ENCODE results near the gene COLEC11. TPM values are rescaled to one million over a fixed set of nuclear protein-coding genes. Genes with fewer than 3 reads are reported as not detected.
"Not testable (repeated sequence)": the region's sequence is repeated elsewhere in the genome, so short reads cannot be mapped to it uniquely, and the experiment has no call there.

Gene COLEC11
- total and polyA plus RNA-seq, 2 donors from 2014 or later: 7.6 to 34.6 TPM

DNA sequence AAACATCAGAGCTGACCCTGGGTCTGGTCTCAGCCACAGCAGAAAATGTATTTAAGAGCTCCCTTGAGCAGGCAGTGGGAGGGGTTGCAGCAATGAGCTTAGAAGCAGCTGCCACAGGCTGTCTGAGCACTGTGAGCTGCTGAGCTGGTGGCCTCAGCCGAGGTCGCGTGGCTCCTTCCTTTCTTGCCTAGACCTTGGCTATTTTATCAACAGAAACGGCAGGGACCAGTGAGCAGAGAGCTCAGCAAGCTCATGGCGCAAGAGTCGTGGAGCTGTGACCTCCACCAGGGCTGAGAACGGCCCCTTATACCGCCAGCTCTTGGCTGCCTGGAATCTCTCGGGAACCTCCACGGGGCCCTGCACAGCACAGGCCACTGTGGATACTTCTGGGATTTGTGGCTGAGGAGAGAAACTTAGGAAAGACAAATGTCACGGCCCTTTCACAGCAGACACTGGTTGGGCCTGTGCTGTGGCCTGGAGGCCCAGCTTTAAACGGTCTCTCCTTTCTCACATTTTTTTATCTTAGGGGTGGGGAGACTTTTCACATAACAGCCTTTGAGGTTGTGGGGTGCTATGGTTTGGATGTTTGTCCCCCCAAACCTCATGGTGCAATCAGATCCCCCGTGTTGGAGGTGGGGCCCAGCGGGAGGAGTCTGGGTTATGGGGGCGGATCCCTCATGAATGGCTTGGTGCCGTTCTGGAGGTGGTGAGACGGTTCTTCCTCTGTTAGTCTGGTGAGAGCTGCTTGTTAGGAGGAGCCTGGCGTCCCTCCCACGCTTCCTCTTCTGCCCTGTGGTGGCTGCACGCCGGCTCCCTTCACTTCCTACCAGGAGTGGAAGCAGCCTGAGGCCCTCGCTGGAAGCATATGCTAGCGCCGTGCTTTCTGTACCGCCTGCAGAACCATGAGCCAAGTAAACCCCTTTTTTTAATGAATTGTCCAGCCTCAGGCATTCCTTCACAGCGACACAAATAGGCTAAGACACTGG is 64.8 kb downstream of the COLEC11 start:
- no peaks in the 10 kb centered on the region for H3K27me3 ChIP-seq (ENCODE audit: control insufficient read depth, insufficient read depth, low read length)
- peaks cover 0 to 2% (median 0%) of the 10 kb centered on the region in 3 donors for H3K4me1 ChIP-seq (ENCODE audit: control insufficient read depth in 2 of 3, insufficient read depth in 2 of 3, low read depth in 1 of 3, low read length in 3 of 3)
- H3K4me3 ChIP-seq (ENCODE audit: low read length in 3 of 3): no peak overlapping the region
- no peak for FAIRE-seq
- TF ChIP-seq, protein P1, sequence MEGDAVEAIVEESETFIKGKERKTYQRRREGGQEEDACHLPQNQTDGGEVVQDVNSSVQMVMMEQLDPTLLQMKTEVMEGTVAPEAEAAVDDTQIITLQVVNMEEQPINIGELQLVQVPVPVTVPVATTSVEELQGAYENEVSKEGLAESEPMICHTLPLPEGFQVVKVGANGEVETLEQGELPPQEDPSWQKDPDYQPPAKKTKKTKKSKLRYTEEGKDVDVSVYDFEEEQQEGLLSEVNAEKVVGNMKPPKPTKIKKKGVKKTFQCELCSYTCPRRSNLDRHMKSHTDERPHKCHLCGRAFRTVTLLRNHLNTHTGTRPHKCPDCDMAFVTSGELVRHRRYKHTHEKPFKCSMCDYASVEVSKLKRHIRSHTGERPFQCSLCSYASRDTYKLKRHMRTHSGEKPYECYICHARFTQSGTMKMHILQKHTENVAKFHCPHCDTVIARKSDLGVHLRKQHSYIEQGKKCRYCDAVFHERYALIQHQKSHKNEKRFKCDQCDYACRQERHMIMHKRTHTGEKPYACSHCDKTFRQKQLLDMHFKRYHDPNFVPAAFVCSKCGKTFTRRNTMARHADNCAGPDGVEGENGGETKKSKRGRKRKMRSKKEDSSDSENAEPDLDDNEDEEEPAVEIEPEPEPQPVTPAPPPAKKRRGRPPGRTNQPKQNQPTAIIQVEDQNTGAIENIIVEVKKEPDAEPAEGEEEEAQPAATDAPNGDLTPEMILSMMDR (IDR thresholded peaks at IDR 0.05; ENCODE audit: borderline replicate concordance, extremely low read depth, insufficient read depth): no peak
- H3K9me3 ChIP-seq (ENCODE audit: control insufficient read depth in 2 of 3, insufficient read depth in 1 of 3, low read length in 3 of 3): no peaks in the 10 kb centered on the region
- DNase-seq: peak; percentile 49 to 91 (median 51)
- no peak overlapping the region for H3K9ac ChIP-seq (ENCODE audit: low read length in 3 of 3)
- intact Hi-C loops (cut with DNase I): no loop called here
- peak overlapping the region in 1 of 2 donors; percentile 24 for H3K27ac ChIP-seq (ENCODE audit: low read depth in 2 of 2, low read length in 2 of 2)
- H3K36me3 ChIP-seq (ENCODE audit: control insufficient read depth in 2 of 3, insufficient read depth in 3 of 3, low read length in 3 of 3): no peaks in the 10 kb centered on the region

DNA sequence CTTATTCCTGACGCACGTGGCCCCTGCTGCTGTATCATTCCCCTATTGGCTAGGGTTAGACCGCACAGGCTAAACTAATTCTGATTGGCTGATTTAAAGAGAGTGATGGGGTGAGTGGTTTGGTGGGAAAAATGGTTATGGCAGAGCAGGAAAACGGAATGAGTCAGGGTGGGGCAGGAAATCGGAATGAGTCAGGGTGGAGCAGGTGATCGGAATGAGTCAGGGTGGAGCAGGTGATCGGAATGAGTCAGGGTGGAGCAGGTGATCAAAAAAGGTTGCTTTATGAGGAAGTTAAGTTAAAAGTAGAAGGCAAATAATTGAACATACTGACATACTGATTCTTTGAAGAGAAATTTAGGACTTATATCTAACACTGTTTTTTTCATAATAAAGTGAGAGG is 65.7 kb downstream of the COLEC11 start:
- not testable (repeated sequence) for FAIRE-seq, DNase-seq

DNA sequence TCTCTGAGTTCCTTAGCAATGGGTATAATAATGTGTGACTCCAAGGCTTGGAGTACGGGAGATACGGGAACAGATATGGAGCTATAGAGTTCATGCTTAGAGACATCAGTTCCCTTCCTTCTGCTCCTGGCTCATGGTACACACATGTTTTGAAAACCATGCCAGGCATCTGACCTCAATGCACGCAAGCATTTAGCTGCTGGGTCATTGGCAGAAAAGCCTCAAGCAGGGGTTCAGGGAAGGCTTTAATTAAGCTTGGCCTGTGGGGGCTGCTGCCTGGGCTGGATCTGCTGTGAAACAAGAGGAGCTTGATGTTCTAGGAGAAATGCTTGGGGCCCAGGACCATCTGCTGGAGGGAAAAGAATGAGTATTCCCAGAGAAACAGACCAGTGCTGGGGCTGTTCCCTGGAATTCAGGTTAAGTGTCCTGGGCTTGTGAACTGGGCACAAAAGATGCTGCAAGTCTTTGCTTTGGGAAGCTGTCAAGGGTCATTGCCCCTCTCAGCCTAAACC is 66.3 kb downstream of the COLEC11 start:
- H3K9me3 ChIP-seq (ENCODE audit: control insufficient read depth in 2 of 3, insufficient read depth in 1 of 3, low read length in 3 of 3): no peaks in the 10 kb centered on the region
- DNase-seq: no peak
- H3K27ac ChIP-seq (ENCODE audit: low read depth in 2 of 2, low read length in 2 of 2): no peak overlapping the region
- no peaks in the 10 kb centered on the region for H3K27me3 ChIP-seq (ENCODE audit: control insufficient read depth, insufficient read depth, low read length)
- no peak overlapping the region for H3K4me3 ChIP-seq (ENCODE audit: low read length in 3 of 3)
- no peak for FAIRE-seq
- H3K36me3 ChIP-seq (ENCODE audit: control insufficient read depth in 2 of 3, insufficient read depth in 3 of 3, low read length in 3 of 3): no peaks in the 10 kb centered on the region
- TF ChIP-seq, protein P1 (IDR thresholded peaks at IDR 0.05; ENCODE audit: borderline replicate concordance, extremely low read depth, insufficient read depth): no peak
- H3K4me1 ChIP-seq (ENCODE audit: control insufficient read depth in 2 of 3, insufficient read depth in 2 of 3, low read depth in 1 of 3, low read length in 3 of 3): peaks cover 0 to 2% (median 0%) of the 10 kb centered on the region in 3 donors
- intact Hi-C loops (cut with DNase I): no loop called here
- no peak overlapping the region for H3K9ac ChIP-seq (ENCODE audit: low read length in 3 of 3)

More for the DNA sequence above, 65.7 kb downstream of the COLEC11 start:
- H3K4me3 ChIP-seq (ENCODE audit: low read length in 3 of 3); H3K9ac ChIP-seq (ENCODE audit: low read length in 3 of 3); H3K36me3 ChIP-seq (ENCODE audit: control insufficient read depth in 2 of 3, insufficient read depth in 3 of 3, low read length in 3 of 3); intact Hi-C loops (cut with DNase I); H3K27ac ChIP-seq (ENCODE audit: low read depth in 2 of 2, low read length in 2 of 2); H3K9me3 ChIP-seq (ENCODE audit: control insufficient read depth in 2 of 3, insufficient read depth in 1 of 3, low read length in 3 of 3); H3K27me3 ChIP-seq (ENCODE audit: control insufficient read depth, insufficient read depth, low read length); H3K4me1 ChIP-seq (ENCODE audit: control insufficient read depth in 2 of 3, insufficient read depth in 2 of 3, low read depth in 1 of 3, low read length in 3 of 3): not testable (repeated sequence)

DNA sequence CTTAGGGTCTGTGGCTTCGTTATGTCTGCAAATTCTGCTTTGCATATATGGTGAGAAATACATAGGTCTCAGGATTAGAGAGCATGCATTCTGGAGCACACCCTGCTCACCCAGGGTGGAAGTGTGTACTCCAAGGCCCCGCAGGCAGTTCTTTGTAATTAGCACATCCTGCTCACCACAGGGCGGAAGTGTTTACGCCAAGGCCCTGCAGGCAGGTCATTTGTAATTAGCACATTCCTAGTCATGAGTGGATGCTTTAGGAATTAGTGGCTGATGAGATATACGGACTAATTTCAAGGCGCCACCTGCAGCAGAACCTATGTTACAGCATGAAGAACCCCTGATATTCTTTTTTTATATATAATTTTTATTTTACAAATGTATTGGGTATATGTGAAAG is 67.3 kb downstream of the COLEC11 start:
- no peak overlapping the region for H3K27ac ChIP-seq (ENCODE audit: low read depth in 2 of 2, low read length in 2 of 2)
- no peak overlapping the region for H3K4me3 ChIP-seq (ENCODE audit: low read length in 3 of 3)
- no peak overlapping the region for H3K9ac ChIP-seq (ENCODE audit: low read length in 3 of 3)
- TF ChIP-seq, protein P1 (IDR thresholded peaks at IDR 0.05; ENCODE audit: borderline replicate concordance, extremely low read depth, insufficient read depth): no peak
- DNase-seq (no peak), FAIRE-seq (no peak)
- no peaks in the 10 kb centered on the region for H3K36me3 ChIP-seq (ENCODE audit: control insufficient read depth in 2 of 3, insufficient read depth in 3 of 3, low read length in 3 of 3)
- no peaks in the 10 kb centered on the region for H3K27me3 ChIP-seq (ENCODE audit: control insufficient read depth, insufficient read depth, low read length)
- no peaks in the 10 kb centered on the region for H3K9me3 ChIP-seq (ENCODE audit: control insufficient read depth in 2 of 3, insufficient read depth in 1 of 3, low read length in 3 of 3)
- H3K4me1 ChIP-seq (ENCODE audit: control insufficient read depth in 2 of 3, insufficient read depth in 2 of 3, low read depth in 1 of 3, low read length in 3 of 3): peaks cover 0 to 2% (median 0%) of the 10 kb centered on the region in 3 donors
- intact Hi-C loops (cut with DNase I): no loop called here

Measured in kidney (tissue), 14 donors.